ENCODE data around the gene CACNA1C.

GRCh38 chr12:2124466-2125023, 71.8 kb downstream of the CACNA1C start:
- TF ChIP-seq, protein P1, sequence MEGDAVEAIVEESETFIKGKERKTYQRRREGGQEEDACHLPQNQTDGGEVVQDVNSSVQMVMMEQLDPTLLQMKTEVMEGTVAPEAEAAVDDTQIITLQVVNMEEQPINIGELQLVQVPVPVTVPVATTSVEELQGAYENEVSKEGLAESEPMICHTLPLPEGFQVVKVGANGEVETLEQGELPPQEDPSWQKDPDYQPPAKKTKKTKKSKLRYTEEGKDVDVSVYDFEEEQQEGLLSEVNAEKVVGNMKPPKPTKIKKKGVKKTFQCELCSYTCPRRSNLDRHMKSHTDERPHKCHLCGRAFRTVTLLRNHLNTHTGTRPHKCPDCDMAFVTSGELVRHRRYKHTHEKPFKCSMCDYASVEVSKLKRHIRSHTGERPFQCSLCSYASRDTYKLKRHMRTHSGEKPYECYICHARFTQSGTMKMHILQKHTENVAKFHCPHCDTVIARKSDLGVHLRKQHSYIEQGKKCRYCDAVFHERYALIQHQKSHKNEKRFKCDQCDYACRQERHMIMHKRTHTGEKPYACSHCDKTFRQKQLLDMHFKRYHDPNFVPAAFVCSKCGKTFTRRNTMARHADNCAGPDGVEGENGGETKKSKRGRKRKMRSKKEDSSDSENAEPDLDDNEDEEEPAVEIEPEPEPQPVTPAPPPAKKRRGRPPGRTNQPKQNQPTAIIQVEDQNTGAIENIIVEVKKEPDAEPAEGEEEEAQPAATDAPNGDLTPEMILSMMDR (conservative IDR thresholded peaks at IDR 0.05; ENCODE audit: low read length), result no peak
- TF ChIP-seq EZH2phosphoT487 (IDR thresholded peaks at IDR 0.05; ENCODE audit: borderline replicate concordance, low read depth, low read length), result no peak
